ENCODE measurements around the gene ZDHHC17.

Gene ZDHHC17

DNA sequence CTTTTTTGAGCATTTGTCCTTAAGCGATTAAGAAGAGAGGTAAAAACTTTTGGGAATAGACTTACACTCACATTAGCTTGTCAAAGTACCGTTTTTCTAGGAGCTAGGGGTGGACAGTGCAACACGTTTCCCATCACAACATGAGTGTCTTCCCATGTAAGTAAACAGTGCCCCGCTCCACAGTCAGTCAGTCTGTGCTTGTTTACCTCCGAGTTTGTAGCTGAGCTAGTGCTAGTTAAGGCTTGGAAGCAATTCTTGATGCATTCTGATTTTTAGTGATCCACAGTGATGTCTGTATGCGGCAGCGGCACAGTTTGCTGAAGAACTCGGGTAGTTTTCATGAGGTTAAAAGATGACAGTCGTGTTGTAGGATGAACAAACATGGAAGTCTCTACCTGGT is 941 bp downstream of the ZDHHC17 start:
- Histone ChIP-seq H3K4me3 (ENCODE audit: low read length, poor library complexity, severe bottlenecking) (peak overlapping the region; percentile 92), H3K36me3 (ENCODE audit: insufficient read depth, low read length) (no peaks in the 10 kb centered on the region), H3K9me2 (replicated peaks; ENCODE audit: low read depth, low read length) (no peaks in the 10 kb centered on the region), H3K9me3 (ENCODE audit: insufficient read depth, low read depth, low read length) (no peaks in the 10 kb centered on the region), H3K27me3 (ENCODE audit: insufficient read depth, low read length, poor library complexity, severe bottlenecking) (no peaks in the 10 kb centered on the region), H3K4me2 (ENCODE audit: low read depth, low read length, poor library complexity, severe bottlenecking) (peak overlapping the region; percentile 88), H4K20me1 (ENCODE audit: insufficient read depth, low read length, poor library complexity, severe bottlenecking) (peaks cover 12% of the 10 kb centered on the region), H2AFZ (ENCODE audit: low read length) (peak overlapping the region; percentile 98), H3F3A (ENCODE audit: low read depth) (no peaks in the 10 kb centered on the region), H3K79me2 (ENCODE audit: insufficient read depth, low read length) (peaks cover 54% of the 10 kb centered on the region), H3K9ac (ENCODE audit: low read depth, low read length, poor library complexity, severe bottlenecking) (peak overlapping the region; percentile 83), H3K4me1 (ENCODE audit: insufficient read depth, low read length, poor library complexity, severe bottlenecking) (peaks cover 38% of the 10 kb centered on the region)
- TF ChIP-seq EZH2phosphoT487 (IDR thresholded peaks at IDR 0.05; ENCODE audit: borderline replicate concordance): no peak
- TF ChIP-seq, protein P1, sequence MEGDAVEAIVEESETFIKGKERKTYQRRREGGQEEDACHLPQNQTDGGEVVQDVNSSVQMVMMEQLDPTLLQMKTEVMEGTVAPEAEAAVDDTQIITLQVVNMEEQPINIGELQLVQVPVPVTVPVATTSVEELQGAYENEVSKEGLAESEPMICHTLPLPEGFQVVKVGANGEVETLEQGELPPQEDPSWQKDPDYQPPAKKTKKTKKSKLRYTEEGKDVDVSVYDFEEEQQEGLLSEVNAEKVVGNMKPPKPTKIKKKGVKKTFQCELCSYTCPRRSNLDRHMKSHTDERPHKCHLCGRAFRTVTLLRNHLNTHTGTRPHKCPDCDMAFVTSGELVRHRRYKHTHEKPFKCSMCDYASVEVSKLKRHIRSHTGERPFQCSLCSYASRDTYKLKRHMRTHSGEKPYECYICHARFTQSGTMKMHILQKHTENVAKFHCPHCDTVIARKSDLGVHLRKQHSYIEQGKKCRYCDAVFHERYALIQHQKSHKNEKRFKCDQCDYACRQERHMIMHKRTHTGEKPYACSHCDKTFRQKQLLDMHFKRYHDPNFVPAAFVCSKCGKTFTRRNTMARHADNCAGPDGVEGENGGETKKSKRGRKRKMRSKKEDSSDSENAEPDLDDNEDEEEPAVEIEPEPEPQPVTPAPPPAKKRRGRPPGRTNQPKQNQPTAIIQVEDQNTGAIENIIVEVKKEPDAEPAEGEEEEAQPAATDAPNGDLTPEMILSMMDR (conservative IDR thresholded peaks at IDR 0.05; ENCODE audit: low read length): no peak

DNA sequence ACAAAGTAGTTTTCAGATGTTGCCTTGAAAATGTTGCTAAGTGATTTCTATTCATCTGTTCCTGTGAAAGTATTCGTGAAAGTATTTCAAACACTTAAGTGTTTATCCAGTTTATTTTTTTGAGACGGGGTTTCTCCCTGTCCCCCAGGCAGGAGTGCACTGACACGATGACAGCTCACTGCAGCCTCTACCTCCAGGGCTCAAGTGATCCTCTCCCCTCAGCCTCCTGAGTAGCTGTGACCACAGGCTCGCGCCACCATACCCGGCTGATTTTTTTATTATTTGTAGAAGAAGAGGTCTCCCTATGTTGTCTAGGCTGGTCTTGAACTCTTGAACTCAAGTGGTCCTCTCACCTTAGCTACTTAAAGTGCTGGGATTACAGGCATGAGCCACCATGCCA is 1.7 kb downstream of the ZDHHC17 start:
- peak overlapping the region; percentile 88 for H3K4me2 ChIP-seq (ENCODE audit: low read depth, low read length, poor library complexity, severe bottlenecking)
- peaks cover 38% of the 10 kb centered on the region for H3K4me1 ChIP-seq (ENCODE audit: insufficient read depth, low read length, poor library complexity, severe bottlenecking)
- H3K9me2 ChIP-seq (replicated peaks; ENCODE audit: low read depth, low read length): no peaks in the 10 kb centered on the region
- H3K4me3 ChIP-seq (ENCODE audit: low read length, poor library complexity, severe bottlenecking): peak overlapping the region; percentile 92
- no peaks in the 10 kb centered on the region for H3K9me3 ChIP-seq (ENCODE audit: insufficient read depth, low read depth, low read length)
- H3K79me2 ChIP-seq (ENCODE audit: insufficient read depth, low read length): peaks cover 61% of the 10 kb centered on the region
- peak overlapping the region; percentile 83 for H3K9ac ChIP-seq (ENCODE audit: low read depth, low read length, poor library complexity, severe bottlenecking)
- no peak overlapping the region for H2AFZ ChIP-seq (ENCODE audit: low read length)
- H3K27me3 ChIP-seq (ENCODE audit: insufficient read depth, low read length, poor library complexity, severe bottlenecking): no peaks in the 10 kb centered on the region
- H3K36me3 ChIP-seq (ENCODE audit: insufficient read depth, low read length): no peaks in the 10 kb centered on the region
- no peak for TF ChIP-seq EZH2phosphoT487 (IDR thresholded peaks at IDR 0.05; ENCODE audit: borderline replicate concordance)
- TF ChIP-seq, protein P1 (conservative IDR thresholded peaks at IDR 0.05; ENCODE audit: low read length): no peak
- no peaks in the 10 kb centered on the region for H3F3A ChIP-seq (ENCODE audit: low read depth)
- peaks cover 12% of the 10 kb centered on the region for H4K20me1 ChIP-seq (ENCODE audit: insufficient read depth, low read length, poor library complexity, severe bottlenecking)

DNA sequence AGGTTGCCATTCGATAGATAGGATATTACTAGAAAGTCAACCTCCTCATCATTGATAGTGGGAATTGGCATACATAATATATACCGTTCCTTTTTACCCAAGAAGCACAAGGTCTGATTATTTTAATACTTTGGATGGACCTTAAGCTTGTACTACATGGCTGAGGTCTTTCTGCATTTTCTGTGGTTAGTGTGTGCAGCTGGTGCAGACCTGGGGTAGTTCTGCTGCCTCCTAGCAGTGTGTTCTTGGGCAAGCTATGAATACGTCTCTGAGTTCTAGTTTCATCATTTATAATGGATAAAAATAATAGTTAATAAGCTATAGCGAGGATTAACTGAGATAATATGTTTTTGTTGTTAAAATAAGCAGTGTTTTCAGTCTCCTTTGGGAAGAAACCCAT is 2.2 kb downstream of the ZDHHC17 start:
- TF ChIP-seq, protein P1 (conservative IDR thresholded peaks at IDR 0.05; ENCODE audit: low read length): no peak
- TF ChIP-seq EZH2phosphoT487 (IDR thresholded peaks at IDR 0.05; ENCODE audit: borderline replicate concordance): no peak
- H4K20me1 ChIP-seq (ENCODE audit: insufficient read depth, low read length, poor library complexity, severe bottlenecking): peaks cover 12% of the 10 kb centered on the region
- no peaks in the 10 kb centered on the region for H3K27me3 ChIP-seq (ENCODE audit: insufficient read depth, low read length, poor library complexity, severe bottlenecking)
- no peak overlapping the region for H2AFZ ChIP-seq (ENCODE audit: low read length)
- peak overlapping the region; percentile 92 for H3K4me3 ChIP-seq (ENCODE audit: low read length, poor library complexity, severe bottlenecking)
- peak overlapping the region; percentile 83 for H3K9ac ChIP-seq (ENCODE audit: low read depth, low read length, poor library complexity, severe bottlenecking)
- peaks cover 38% of the 10 kb centered on the region for H3K4me1 ChIP-seq (ENCODE audit: insufficient read depth, low read length, poor library complexity, severe bottlenecking)
- no peaks in the 10 kb centered on the region for H3K36me3 ChIP-seq (ENCODE audit: insufficient read depth, low read length)
- no peaks in the 10 kb centered on the region for H3K9me2 ChIP-seq (replicated peaks; ENCODE audit: low read depth, low read length)
- peak overlapping the region; percentile 88 for H3K4me2 ChIP-seq (ENCODE audit: low read depth, low read length, poor library complexity, severe bottlenecking)
- no peaks in the 10 kb centered on the region for H3K9me3 ChIP-seq (ENCODE audit: insufficient read depth, low read depth, low read length)
- H3K79me2 ChIP-seq (ENCODE audit: insufficient read depth, low read length): peaks cover 65% of the 10 kb centered on the region
- no peaks in the 10 kb centered on the region for H3F3A ChIP-seq (ENCODE audit: low read depth)
